Stimulated activated CD4-positive, alpha-beta T cell treated with anti-CD3 and anti-CD28 coated beads, Interleukin-2, amount 100 ng/mL, for 24 hours (primary cell): Measurements from ENCODE around the gene SLC24A4.

Experiments
- DNase-seq, 2 donors: peaks; one replicate each; pipeline ENCODE4 v3.0.0-alpha.2; 2020

The SLC24A4 gene

DNA sequence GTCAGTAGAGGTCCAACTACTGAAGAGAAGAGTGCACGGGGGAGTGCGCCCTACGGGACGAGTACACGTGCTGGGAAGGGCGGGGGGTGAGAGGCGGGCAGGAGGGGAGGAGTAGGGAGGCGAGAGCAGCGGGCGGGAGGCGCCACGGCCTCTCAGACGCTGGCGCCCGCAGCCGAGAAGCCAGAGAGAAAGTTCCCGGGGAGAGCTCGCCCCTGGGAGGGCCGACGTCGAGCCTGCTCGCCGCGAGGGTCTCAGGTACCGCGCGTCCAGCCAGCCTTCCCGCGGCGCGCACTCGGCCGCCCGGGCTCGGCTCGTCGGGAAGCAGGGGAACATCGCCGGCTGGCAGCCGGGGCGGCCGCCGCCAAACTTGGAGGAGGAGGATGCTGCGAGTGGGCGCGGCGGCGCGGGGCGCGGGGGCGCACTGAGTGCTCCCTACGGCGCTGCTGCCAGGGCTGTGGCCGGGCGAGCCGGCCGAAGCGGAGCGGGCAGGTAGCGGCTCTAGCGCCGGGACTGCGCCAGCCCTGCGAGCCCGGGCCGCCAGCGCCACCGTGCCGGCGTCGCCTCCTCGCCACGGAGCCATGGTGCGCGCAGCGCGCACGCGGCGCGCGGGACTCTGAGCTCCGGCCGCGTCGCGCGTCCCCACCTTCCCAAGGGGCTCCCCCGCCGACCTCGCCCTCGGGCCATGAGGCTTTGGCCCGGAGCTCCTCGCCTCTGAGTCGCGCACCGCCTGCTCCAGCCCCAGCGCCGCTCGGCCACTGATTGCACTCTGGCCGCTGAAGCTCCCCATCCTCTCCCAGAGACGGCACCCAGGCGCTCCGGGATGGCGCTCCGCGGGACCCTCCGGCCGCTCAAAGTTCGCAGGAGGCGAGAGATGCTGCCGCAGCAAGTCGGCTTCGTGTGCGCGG lies at the start of gene SLC24A4:
Gene SLC24A4, plus strand, starts transcription at position 155 of the 905 bp plus-strand sequence. Its CDS starts 666 bp downstream, at position 821.
- peak in 1 of 2 donors; percentile 28 for DNase-seq

- DNase-seq = no peak
Measured at GRCh38 chr14:92273166-92273565, 49.8 kb upstream of the SLC24A4 start.

- no peak for DNase-seq
Measured at GRCh38 chr14:92274055-92274454, 48.9 kb upstream of the SLC24A4 start.

GRCh38 chr14:92276074-92276473 lies 46.9 kb upstream of the SLC24A4 start:
- no peak for DNase-seq

DNA sequence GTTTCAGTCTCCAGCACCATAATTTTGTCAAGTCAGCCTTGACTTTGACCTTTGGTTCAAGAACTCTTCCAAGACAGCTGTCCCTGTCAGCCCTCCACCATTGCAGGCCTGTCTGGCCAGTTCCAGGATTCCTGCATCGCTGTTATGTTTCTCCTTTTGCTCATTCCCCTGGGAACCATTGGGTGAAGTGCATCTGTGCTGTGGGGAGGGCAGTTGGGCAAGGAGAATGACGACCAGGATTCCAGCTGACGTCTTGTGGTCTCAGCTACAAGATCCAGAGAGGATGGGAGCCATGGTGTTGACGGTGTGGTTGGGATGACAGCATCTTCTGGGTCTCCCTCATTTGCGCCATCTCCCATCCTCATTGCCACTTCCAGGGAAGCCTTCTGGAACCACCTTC lies 45.9 kb upstream of the SLC24A4 start:
- no peak for DNase-seq

GRCh38 chr14:92280554-92281262 lies 42.3 kb upstream of the SLC24A4 start:
- no peak for DNase-seq

- no peak for DNase-seq
Measured at GRCh38 chr14:92282669-92283068, 40.3 kb upstream of the SLC24A4 start.

DNA sequence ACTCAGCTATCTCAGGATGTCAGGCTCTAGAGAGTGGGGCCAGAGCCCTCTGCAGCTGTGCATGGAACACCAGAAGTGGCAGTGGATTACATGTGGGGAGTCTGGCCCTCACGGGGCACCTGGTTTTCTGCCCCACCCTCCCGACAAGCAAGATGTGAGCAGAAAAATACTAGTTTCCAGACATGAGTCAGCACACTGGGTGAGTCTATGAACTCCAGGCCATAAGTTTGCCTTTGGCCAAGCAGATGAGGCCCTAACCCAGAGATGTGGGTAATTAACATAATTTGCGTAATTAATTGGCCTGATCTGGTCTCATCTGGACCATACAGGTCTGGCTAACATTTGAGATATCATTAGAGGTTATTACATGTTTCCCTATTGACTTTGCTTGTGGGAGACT lies 37.7 kb upstream of the SLC24A4 start:
- no peak for DNase-seq

- no peak for DNase-seq
Measured at GRCh38 chr14:92287987-92288386, 35.0 kb upstream of the SLC24A4 start.

DNA sequence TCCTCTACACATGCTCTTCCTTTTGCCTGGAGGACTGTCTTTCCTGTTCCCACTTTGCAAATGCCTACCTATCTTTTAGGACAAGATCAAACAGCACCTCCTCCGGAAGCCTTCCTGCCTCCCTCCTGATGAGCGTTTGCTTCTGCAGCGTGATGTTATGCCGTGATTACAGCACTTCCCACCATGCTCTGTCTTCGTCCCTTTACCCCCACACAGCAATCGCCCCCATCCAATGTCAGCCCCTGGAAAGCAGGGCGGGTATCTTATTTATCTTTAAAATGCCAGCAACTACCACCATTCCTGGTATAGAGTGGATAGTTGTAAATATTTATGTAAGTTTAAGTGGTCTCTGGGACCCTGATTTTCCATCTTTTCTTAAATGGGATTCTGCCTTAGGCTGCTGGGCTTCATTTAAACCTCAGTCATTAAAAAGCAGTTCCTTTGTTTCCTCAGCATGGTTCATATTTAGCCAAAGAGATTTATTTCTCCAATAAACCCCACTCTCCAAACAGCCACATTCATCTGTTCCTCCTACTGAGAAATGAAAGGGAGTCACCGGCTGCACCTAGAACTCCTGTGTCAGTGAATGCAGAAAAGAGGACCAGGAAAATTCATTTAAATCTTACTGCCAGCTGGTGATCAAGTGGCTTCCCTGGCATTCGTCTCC lies 33.8 kb upstream of the SLC24A4 start:
- no peak for DNase-seq

- no peak for DNase-seq
Measured at GRCh38 chr14:92292673-92293072, 30.3 kb upstream of the SLC24A4 start.

DNA sequence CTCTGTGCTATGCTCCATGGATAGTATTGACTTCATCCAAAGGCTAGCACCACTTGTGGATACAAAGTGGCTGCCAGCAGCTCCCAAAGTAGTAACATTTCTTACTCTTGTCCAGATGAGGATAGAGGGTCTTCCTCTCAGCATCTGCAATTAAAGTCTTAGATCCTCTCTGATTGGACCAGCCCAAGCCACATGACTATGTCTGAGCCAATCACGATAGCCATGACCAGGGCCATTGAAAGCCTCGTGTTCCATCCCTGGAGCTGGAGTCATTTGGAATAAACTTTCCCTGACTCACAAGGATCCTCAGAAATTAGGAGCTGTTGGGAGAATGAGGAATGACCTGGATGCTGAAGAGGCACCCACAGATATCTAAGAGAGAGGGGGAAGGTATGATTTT lies 28.5 kb upstream of the SLC24A4 start:
- DNase-seq = no peak

GRCh38 chr14:92297818-92298595 lies 25.0 kb upstream of the SLC24A4 start:
- no peak for DNase-seq

- no peak for DNase-seq
Measured at GRCh38 chr14:92302481-92302880, 20.5 kb upstream of the SLC24A4 start.

DNA sequence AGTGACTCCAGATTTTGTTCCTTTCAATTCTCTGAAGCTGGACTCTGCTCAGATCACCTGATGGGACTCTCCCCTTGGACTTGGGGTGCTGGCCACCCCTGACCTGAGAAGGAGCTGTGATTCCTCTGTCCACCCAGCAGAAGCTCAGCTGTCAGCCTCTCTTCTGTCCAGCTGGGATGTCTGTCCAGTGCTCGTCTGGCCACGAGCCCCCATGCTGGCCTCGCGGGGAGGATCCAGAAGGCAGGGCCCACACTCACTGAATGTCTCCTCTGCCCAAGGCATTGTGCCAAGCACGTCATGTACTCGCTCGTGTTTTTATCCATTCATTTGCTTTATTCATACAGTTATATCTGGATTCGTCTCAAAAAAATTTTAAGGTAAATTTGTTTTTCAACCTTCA lies 14.2 kb upstream of the SLC24A4 start:
- no peak for DNase-seq

- no peak for DNase-seq
Measured at GRCh38 chr14:92309968-92310530, 12.9 kb upstream of the SLC24A4 start.

- no peak for DNase-seq
Measured at GRCh38 chr14:92310776-92311375, 12.1 kb upstream of the SLC24A4 start.

DNA sequence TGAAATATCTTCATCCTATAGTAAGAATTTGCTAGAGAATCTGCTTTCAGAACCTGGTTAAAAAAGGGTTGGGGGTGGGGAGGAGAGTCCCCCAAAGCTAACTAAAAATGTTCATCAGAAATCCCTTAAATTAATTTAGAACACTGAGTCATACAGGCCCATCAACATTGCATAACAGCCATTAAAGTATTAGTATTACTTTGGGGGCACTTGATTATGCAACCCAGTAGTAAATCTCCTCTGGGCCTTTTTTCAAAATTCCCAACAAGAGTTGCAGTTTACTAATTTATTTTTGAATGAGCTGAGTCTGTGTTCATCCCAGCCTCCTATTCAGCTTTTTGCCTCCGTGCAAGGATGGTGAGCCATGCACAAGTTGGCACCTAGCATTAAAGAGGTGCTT lies 8.8 kb upstream of the SLC24A4 start:
- DNase-seq = no peak

- no peak for DNase-seq
Measured at GRCh38 chr14:92315050-92315805, 7.7 kb upstream of the SLC24A4 start.

GRCh38 chr14:92316176-92316575 lies 6.8 kb upstream of the SLC24A4 start:
- no peak for DNase-seq

DNA sequence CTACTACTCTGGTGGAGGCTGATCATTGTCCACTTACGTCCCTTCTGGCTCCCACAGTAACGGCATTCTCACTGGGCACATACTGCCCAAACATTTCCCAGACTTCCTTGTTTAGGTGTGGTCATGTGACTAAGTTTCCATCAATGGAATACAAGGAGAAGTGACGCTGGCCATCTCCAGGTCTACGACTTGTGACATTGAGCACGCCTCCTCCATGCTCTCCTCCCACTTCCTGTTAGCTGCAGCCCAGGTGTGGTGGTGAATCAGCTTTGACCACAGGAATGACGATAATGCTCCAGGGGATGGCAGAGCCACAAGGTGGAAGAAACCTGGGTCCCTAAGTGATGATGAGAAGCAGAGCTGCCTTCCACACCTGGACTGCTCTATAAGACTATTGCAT lies 6.0 kb upstream of the SLC24A4 start:
- DNase-seq = no peak
